Panc1 (cell line): ENCODE data around the gene OR3A3. TPM values are rescaled to one million over a fixed set of nuclear protein-coding genes. Genes with fewer than 3 reads are reported as not detected.
"Not testable (repeated sequence)": the region's sequence is repeated elsewhere in the genome, so short reads cannot be mapped to it uniquely, and the experiment has no call there.

Source experiments
- ATAC-seq: fragments of 200-7000 bp; cut with Tn5 transposase; 2 replicates; pipeline ENCODE4 v1.9.1; 2020; ENCODE audit warnings: mild to moderate bottlenecking, moderate library complexity
- BruUV-seq: library from RNA; stranded (reverse); fragments of 400-500 nt; replicated peaks from 2 replicates; lab custom pipeline; 2021; lab: Mats Ljungman, UMichigan
- CTCF ChIA-PET: fragments of 300-600 bp; sonication (Branson Sonifier 250); formaldehyde crosslinking; loops from one replicate; lab custom pipeline; 2022; ENCODE audit warnings: antibody characterized with exemption; lab: Charles Lee
- POLR2A ChIA-PET: fragments of 300-600 bp; sonication (Branson Sonifier 250); formaldehyde crosslinking; loops from one replicate; lab custom pipeline; 2022; ENCODE audit warnings: antibody characterized with exemption; lab: Charles Lee
- DNase-seq: peaks from one replicate; pipeline ENCODE4 v3.0.0-alpha.2; 2010; ENCODE audit warnings: low read depth, low spot score
- H3K27ac ChIP-seq: 2 replicates; pipeline ENCODE4 v1.5.1; 2011; ENCODE audit warnings: mild to moderate bottlenecking, low read length, inconsistent platforms
- H3K27me3 ChIP-seq: fragments of 200-500 bp; sonication (Bioruptor generic); 2 replicates; pipeline ENCODE4 v1.6.0; 2014; ENCODE audit warnings: low read length, inconsistent platforms; ENCODE audit not compliant: control insufficient read depth, insufficient read depth
- H3K36me3 ChIP-seq: fragments of 200-500 bp; sonication (Bioruptor generic); 2 replicates; pipeline ENCODE4 v1.5.1; 2014; ENCODE audit warnings: inconsistent platforms, mild to moderate bottlenecking, low read length, moderate library complexity; ENCODE audit not compliant: control insufficient read depth, insufficient read depth
- H3K4me1 ChIP-seq: 2 replicates; pipeline ENCODE4 v1.5.1; 2011; ENCODE audit warnings: inconsistent platforms, mild to moderate bottlenecking, low read length, moderate library complexity; ENCODE audit not compliant: control insufficient read depth, insufficient read depth
- H3K4me3 ChIP-seq, 2 experiments: 2 replicates each; pipeline ENCODE4 v1.5.1; 2011 to 2012; ENCODE audit warnings: low read depth in 2 of 2, low read length in 2 of 2, mild to moderate bottlenecking in 2 of 2, inconsistent platforms in 1 of 2, moderate library complexity in 1 of 2
- H3K9me3 ChIP-seq: fragments of 200-500 bp; sonication (Bioruptor generic); 2 replicates; pipeline ENCODE4 v1.5.1; 2014; ENCODE audit warnings: low read depth, mild to moderate bottlenecking, inconsistent platforms, low read length, moderate library complexity; ENCODE audit not compliant: control insufficient read depth, insufficient read depth
- POLR2AphosphoS5 ChIP-seq: IDR thresholded peaks from 2 replicates; pipeline ENCODE4 v1.6.1; 2012; ENCODE audit warnings: mild to moderate bottlenecking, low read depth, low read length, moderate library complexity
- SIN3A ChIP-seq: IDR thresholded peaks from 2 replicates; pipeline ENCODE4 v1.6.1; 2012; ENCODE audit warnings: low read depth, mild to moderate bottlenecking, low read length, moderate library complexity, borderline replicate concordance; ENCODE audit not compliant: insufficient read depth
- TCF7L2 ChIP-seq: IDR thresholded peaks from 2 replicates; pipeline ENCODE4 v1.6.1; 2011; ENCODE audit warnings: mild to moderate bottlenecking, low read depth, low read length, inconsistent platforms
- in situ Hi-C: cut with HindIII; loops from 2 replicates; pipeline ENCODE4 v1.10.0; 2016; ENCODE audit warnings: low sequenced_read_pairs, low pct_unique_long_range_greater_than_20kb
- intact Hi-C: fragments of 100-400 bp; cut with micrococcal nuclease; formaldehyde crosslinking; loops from one replicate; pipeline ENCODE4 v1.10.0; 2022; ENCODE audit not compliant: unreplicated experiment
- total RNA-seq: library from RNA; stranded (reverse); gene quantifications from one replicate; pipeline ENCODE4 v1.2.1, GENCODE V29; 2021; ENCODE audit not compliant: unreplicated experiment
- TF ChIP-seq, protein P1 (sequence below), 2 experiments: IDR thresholded peaks; 2 replicates each; pipeline ENCODE4 v1.6.1; 2011 to 2012; ENCODE audit warnings: low read depth in 2 of 2, control low read depth in 1 of 2, low read length in 1 of 2, mild to moderate bottlenecking in 1 of 2, moderate library complexity in 1 of 2; ENCODE audit not compliant: insufficient read depth in 1 of 2
- TF ChIP-seq, protein P2 (sequence below): fragments of 450-650 bp; IDR thresholded peaks from 2 replicates; pipeline ENCODE4 v1.5.1; 2017; ENCODE audit warnings: mild to moderate bottlenecking

OR3A3 gene
- total RNA-seq, 1 experiment from 2014 or later, result not detected

DNA sequence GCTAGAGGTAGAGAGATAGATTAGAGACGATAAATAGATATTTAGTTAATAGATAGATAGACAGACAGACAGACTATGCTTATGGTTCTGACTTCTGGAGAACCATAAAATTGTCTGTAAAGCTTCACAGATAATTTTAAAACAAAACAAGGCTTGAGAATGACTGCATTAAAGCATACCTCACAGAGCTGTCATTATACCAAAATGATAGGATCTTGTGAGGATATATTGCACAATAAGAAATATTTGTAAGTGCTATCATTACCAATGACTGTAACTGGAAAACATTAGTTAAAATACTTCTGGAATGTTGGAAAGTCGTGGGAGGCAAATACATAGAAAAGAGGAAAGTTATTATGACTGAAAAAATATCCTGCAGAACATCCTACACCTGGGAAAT lies 9.4 kb upstream of the OR3A3 start:
- intact Hi-C loops, result no loop called here
- BruUV-seq, result no TSS peak
- in situ Hi-C loops, result no loop called here
- no peaks in the 10 kb centered on the region; the same call in 1 of the 2 replicates for H3K27me3 ChIP-seq
- no peak overlapping the region for H3K4me3 ChIP-seq
- ATAC-seq (no peak), DNase-seq (no peak)
- H3K4me1 ChIP-seq, result no peaks in the 10 kb centered on the region
- ChIA-PET POLR2A (no interaction called here), CTCF (no interaction called here)
- TF ChIP-seq, protein P1, sequence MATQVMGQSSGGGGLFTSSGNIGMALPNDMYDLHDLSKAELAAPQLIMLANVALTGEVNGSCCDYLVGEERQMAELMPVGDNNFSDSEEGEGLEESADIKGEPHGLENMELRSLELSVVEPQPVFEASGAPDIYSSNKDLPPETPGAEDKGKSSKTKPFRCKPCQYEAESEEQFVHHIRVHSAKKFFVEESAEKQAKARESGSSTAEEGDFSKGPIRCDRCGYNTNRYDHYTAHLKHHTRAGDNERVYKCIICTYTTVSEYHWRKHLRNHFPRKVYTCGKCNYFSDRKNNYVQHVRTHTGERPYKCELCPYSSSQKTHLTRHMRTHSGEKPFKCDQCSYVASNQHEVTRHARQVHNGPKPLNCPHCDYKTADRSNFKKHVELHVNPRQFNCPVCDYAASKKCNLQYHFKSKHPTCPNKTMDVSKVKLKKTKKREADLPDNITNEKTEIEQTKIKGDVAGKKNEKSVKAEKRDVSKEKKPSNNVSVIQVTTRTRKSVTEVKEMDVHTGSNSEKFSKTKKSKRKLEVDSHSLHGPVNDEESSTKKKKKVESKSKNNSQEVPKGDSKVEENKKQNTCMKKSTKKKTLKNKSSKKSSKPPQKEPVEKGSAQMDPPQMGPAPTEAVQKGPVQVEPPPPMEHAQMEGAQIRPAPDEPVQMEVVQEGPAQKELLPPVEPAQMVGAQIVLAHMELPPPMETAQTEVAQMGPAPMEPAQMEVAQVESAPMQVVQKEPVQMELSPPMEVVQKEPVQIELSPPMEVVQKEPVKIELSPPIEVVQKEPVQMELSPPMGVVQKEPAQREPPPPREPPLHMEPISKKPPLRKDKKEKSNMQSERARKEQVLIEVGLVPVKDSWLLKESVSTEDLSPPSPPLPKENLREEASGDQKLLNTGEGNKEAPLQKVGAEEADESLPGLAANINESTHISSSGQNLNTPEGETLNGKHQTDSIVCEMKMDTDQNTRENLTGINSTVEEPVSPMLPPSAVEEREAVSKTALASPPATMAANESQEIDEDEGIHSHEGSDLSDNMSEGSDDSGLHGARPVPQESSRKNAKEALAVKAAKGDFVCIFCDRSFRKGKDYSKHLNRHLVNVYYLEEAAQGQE (IDR thresholded peaks at IDR 0.05; ENCODE audit: insufficient read depth in 1 of 2, low read depth in 2 of 2, low read length in 1 of 2), result no peak
- TF ChIP-seq SIN3A, result no peak
- TF ChIP-seq, protein P2, sequence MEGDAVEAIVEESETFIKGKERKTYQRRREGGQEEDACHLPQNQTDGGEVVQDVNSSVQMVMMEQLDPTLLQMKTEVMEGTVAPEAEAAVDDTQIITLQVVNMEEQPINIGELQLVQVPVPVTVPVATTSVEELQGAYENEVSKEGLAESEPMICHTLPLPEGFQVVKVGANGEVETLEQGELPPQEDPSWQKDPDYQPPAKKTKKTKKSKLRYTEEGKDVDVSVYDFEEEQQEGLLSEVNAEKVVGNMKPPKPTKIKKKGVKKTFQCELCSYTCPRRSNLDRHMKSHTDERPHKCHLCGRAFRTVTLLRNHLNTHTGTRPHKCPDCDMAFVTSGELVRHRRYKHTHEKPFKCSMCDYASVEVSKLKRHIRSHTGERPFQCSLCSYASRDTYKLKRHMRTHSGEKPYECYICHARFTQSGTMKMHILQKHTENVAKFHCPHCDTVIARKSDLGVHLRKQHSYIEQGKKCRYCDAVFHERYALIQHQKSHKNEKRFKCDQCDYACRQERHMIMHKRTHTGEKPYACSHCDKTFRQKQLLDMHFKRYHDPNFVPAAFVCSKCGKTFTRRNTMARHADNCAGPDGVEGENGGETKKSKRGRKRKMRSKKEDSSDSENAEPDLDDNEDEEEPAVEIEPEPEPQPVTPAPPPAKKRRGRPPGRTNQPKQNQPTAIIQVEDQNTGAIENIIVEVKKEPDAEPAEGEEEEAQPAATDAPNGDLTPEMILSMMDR, result no peak
- no peak for TF ChIP-seq POLR2AphosphoS5
- no peak for TF ChIP-seq TCF7L2
- no peak overlapping the region for H3K27ac ChIP-seq
- H3K36me3 ChIP-seq, result no peaks in the 10 kb centered on the region
- no peaks in the 10 kb centered on the region for H3K9me3 ChIP-seq

DNA sequence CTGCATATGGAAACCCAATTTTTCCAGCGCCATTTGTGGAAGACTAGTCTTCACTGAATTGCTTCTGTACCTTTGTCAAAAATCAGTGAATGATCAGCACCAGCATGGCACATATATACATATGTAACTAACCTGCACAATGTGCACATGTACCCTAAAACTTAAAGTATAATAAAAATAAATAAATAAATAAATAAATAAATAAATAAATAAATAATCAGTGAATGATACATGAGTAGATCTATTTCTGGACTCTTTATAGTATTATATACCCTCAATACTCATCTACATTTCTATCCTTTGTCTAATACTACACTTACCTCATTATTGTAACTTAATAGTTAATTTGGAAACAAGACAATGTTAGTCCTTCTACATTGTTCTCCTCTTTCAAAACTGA lies 7.3 kb upstream of the OR3A3 start:
- BruUV-seq, in situ Hi-C loops: not testable (repeated sequence)

DNA sequence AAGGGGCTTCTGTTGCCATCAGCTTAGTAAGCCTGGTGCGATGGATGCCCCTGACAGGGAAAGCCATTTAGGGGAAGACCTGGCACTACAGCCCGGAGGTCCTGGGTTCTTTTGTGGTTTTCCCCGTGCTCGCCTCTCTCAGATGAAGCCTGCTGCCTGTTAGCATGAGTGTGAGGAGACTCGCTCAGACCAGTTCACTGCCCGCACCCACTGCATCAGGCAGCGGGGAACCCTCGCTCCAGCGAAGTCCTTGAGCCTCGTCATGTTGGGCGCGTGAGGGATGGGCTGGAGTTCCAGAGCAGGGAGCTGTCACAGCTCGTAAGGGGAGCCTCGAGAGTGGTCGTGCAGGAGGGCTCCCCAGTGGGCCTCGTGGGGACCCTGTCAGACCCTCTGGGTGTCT lies 1.0 kb downstream of the OR3A3 start:
- H3K9me3 ChIP-seq, H3K4me1 ChIP-seq, intact Hi-C loops, DNase-seq, ATAC-seq, H3K4me3 ChIP-seq, BruUV-seq, POLR2A ChIA-PET, H3K27ac ChIP-seq, H3K27me3 ChIP-seq, in situ Hi-C loops, H3K36me3 ChIP-seq, CTCF ChIA-PET: not testable (repeated sequence)

More for the DNA sequence above, 7.3 kb upstream of the OR3A3 start:
- DNase-seq, POLR2A ChIA-PET, H3K27me3 ChIP-seq, H3K27ac ChIP-seq, CTCF ChIA-PET, intact Hi-C loops, H3K9me3 ChIP-seq, H3K4me1 ChIP-seq, ATAC-seq, H3K36me3 ChIP-seq, H3K4me3 ChIP-seq: not testable (repeated sequence)
